ENCODE data around the gene PEX14.

- TF ChIP-seq POLR2A (IDR thresholded peaks at IDR 0.05) (no peak), POLR2AphosphoS5 (IDR thresholded peaks at IDR 0.05) (no peak)
These were observed 37.7 kb upstream of the PEX14 start for GRCh38 chr1:10437052-10437451.

Data from breast epithelium (tissue), 3 donors.